ENCODE measurements around the gene PNLIPRP1. TPM values are rescaled to one million over a fixed set of nuclear protein-coding genes. Genes with fewer than 3 reads are reported as not detected.

The PNLIPRP1 gene
- total and polyA plus RNA-seq, 2 experiments from 2014 or later, result 0.39 TPM; not detected in 1

DNA sequence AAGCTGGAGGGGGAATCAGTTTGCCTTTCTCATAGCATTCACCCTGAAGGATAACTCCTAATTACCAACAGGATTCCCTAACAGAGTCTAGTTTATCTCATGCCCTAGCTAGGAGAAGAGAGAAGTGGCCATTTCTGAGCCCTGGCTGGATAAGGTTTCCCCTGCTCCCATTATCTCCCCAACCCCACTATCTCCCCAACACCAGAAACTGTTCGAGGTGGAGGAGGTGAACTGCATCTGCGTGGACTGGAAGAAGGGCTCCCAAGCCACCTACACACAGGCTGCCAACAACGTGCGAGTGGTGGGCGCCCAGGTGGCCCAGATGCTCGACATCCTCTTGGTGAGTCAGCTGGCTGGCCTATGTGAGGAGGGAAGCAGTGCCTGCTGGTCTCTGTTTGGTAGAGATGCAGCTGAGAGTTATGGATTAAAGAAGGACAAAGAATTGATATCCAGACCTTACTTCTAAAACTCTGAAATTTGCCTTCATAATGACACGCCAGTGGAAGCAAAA, 3.8 kb downstream of the PNLIPRP1 start:
- Histone ChIP-seq H3K4me1 (ENCODE audit: insufficient read depth) (peaks cover 5% of the 10 kb centered on the region), H3K9me3 (ENCODE audit: low read depth) (no peaks in the 10 kb centered on the region), H4K20me1 (ENCODE audit: insufficient read depth, poor library complexity, severe bottlenecking) (no peaks in the 10 kb centered on the region), H3K27me3 (peaks cover 10% of the 10 kb centered on the region), H3K4me2 (no peak overlapping the region), H3K79me2 (no peaks in the 10 kb centered on the region), H3K4me3 (no peak overlapping the region), H3K36me3 (replicated peaks; ENCODE audit: insufficient read depth, low read depth) (no peaks in the 10 kb centered on the region), H3K9me2 (replicated peaks; ENCODE audit: insufficient read depth) (no peaks in the 10 kb centered on the region), H2AFZ (no peak overlapping the region), H3K27ac (no peak overlapping the region)
- 90% methylated on average over 7 of the region's 7 CpGs for WGBS (ENCODE audit: low lambda C conversion rate, missing lambda C conversion rate)
- TF ChIP-seq EZH2phosphoT487 (IDR thresholded peaks at IDR 0.05; ENCODE audit: low read depth, severe bottlenecking, unreplicated experiment), result no peak
- TF ChIP-seq, protein P1, sequence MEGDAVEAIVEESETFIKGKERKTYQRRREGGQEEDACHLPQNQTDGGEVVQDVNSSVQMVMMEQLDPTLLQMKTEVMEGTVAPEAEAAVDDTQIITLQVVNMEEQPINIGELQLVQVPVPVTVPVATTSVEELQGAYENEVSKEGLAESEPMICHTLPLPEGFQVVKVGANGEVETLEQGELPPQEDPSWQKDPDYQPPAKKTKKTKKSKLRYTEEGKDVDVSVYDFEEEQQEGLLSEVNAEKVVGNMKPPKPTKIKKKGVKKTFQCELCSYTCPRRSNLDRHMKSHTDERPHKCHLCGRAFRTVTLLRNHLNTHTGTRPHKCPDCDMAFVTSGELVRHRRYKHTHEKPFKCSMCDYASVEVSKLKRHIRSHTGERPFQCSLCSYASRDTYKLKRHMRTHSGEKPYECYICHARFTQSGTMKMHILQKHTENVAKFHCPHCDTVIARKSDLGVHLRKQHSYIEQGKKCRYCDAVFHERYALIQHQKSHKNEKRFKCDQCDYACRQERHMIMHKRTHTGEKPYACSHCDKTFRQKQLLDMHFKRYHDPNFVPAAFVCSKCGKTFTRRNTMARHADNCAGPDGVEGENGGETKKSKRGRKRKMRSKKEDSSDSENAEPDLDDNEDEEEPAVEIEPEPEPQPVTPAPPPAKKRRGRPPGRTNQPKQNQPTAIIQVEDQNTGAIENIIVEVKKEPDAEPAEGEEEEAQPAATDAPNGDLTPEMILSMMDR (IDR thresholded peaks at IDR 0.05; ENCODE audit: poor library complexity), result no peak
- DNase-seq (ENCODE audit: low spot score), result no peak

DNA sequence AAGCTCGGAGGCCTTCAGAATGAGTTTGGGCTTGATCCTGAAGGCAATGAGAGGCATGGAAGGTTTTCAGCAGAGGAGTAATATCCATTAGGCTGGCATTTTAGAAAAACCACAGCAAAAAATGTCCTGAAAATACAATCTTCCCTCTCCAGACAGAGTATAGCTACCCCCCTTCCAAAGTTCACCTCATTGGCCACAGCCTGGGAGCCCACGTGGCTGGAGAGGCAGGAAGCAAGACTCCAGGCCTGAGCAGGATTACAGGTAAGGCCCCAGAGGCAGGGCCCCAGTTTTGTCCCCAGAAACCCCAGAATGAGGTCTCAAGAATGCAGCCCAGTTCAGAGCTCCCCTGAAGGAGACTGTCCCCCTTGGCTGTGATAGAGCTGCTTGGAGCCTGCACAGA, 5.3 kb downstream of the PNLIPRP1 start:
- WGBS (ENCODE audit: low lambda C conversion rate, missing lambda C conversion rate), result 71% methylated on average over 2 of the region's 2 CpGs
- DNase-seq (ENCODE audit: low spot score), result no peak
- Histone ChIP-seq H3K36me3 (replicated peaks; ENCODE audit: insufficient read depth, low read depth) (no peaks in the 10 kb centered on the region), H3K27me3 (peaks cover 17% of the 10 kb centered on the region), H3K79me2 (no peaks in the 10 kb centered on the region), H3K9me2 (replicated peaks; ENCODE audit: insufficient read depth) (no peaks in the 10 kb centered on the region), H2AFZ (no peak overlapping the region), H3K4me2 (no peak overlapping the region), H3K27ac (no peak overlapping the region), H3K4me1 (ENCODE audit: insufficient read depth) (no peaks in the 10 kb centered on the region), H4K20me1 (ENCODE audit: insufficient read depth, poor library complexity, severe bottlenecking) (no peaks in the 10 kb centered on the region), H3K9me3 (ENCODE audit: low read depth) (no peaks in the 10 kb centered on the region), H3K4me3 (no peak overlapping the region)
- no peak for TF ChIP-seq EZH2phosphoT487 (IDR thresholded peaks at IDR 0.05; ENCODE audit: low read depth, severe bottlenecking, unreplicated experiment)

DNA sequence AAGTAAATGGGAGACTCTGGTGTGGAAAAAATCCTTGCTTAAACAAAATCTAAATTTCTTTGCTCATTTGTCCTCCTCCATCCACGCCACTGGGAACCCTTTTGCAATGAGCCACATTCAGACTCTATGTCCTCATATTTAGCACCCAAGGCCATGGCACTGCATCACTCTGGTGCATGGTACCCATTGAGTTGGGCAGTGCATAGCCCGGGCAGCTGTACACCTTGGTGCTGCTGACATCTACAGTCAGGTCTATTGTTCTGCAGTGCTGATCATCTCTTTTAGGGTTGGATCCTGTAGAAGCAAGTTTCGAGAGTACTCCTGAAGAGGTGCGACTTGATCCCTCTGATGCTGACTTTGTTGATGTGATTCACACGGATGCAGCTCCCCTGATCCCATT, 6.8 kb downstream of the PNLIPRP1 start:
- 75% methylated on average over 5 of the region's 5 CpGs for WGBS (ENCODE audit: low lambda C conversion rate, missing lambda C conversion rate)

DNA sequence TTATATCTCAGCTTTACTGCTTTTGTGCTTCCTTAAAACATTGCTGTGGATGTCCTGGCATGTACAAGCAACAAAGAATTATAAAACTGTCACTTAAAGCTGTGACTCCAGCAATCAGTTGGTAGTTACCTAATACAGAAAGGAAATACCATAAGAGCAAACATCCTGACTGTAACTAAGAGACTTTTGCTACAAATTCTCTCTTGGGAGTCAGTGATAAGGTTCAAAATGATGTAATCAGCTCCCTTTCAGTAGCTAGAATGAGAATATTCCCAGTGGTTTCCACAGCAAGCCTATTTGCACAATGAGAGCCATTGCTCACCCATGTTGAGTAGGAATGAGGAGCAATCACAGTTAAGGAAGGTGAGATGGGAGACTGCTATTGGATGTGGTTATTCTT, 7.6 kb downstream of the PNLIPRP1 start:
- no peak overlapping the region for H3K4me3 ChIP-seq
- no peak overlapping the region for H2AFZ ChIP-seq
- no peak overlapping the region for H3K4me2 ChIP-seq
- no peaks in the 10 kb centered on the region for H3K9me2 ChIP-seq (replicated peaks; ENCODE audit: insufficient read depth)
- no peak overlapping the region for H3K27ac ChIP-seq
- H3K9me3 ChIP-seq (ENCODE audit: low read depth), result no peaks in the 10 kb centered on the region
- DNase-seq (ENCODE audit: low spot score), result peak; percentile 22
- H3K36me3 ChIP-seq (replicated peaks; ENCODE audit: insufficient read depth, low read depth), result no peaks in the 10 kb centered on the region
- no peaks in the 10 kb centered on the region for H4K20me1 ChIP-seq (ENCODE audit: insufficient read depth, poor library complexity, severe bottlenecking)
- peaks cover 17% of the 10 kb centered on the region for H3K27me3 ChIP-seq
- H3K79me2 ChIP-seq, result no peaks in the 10 kb centered on the region
- no peaks in the 10 kb centered on the region for H3K4me1 ChIP-seq (ENCODE audit: insufficient read depth)
- TF ChIP-seq, protein P1 (IDR thresholded peaks at IDR 0.05; ENCODE audit: poor library complexity), result no peak
- TF ChIP-seq EZH2phosphoT487 (IDR thresholded peaks at IDR 0.05; ENCODE audit: low read depth, severe bottlenecking, unreplicated experiment) (no peak), EZH2 (IDR thresholded peaks at IDR 0.05; ENCODE audit: borderline replicate concordance) (no peak)

More for the DNA sequence above, 6.8 kb downstream of the PNLIPRP1 start:
- Histone ChIP-seq H3K4me1 (ENCODE audit: insufficient read depth) (no peaks in the 10 kb centered on the region), H2AFZ (no peak overlapping the region), H3K9me3 (ENCODE audit: low read depth) (no peaks in the 10 kb centered on the region), H3K36me3 (replicated peaks; ENCODE audit: insufficient read depth, low read depth) (no peaks in the 10 kb centered on the region), H4K20me1 (ENCODE audit: insufficient read depth, poor library complexity, severe bottlenecking) (no peaks in the 10 kb centered on the region), H3K4me3 (no peak overlapping the region), H3K9me2 (replicated peaks; ENCODE audit: insufficient read depth) (no peaks in the 10 kb centered on the region), H3K79me2 (no peaks in the 10 kb centered on the region), H3K27ac (no peak overlapping the region), H3K4me2 (no peak overlapping the region), H3K27me3 (peaks cover 17% of the 10 kb centered on the region)
- DNase-seq (ENCODE audit: low spot score), result no peak
- TF ChIP-seq EZH2 (IDR thresholded peaks at IDR 0.05; ENCODE audit: borderline replicate concordance) (no peak), EZH2phosphoT487 (IDR thresholded peaks at IDR 0.05; ENCODE audit: low read depth, severe bottlenecking, unreplicated experiment) (no peak)
- TF ChIP-seq, protein P1 (IDR thresholded peaks at IDR 0.05; ENCODE audit: poor library complexity), result no peak

Measured in hepatocyte (in vitro differentiated cells).